Mucosa of stomach (tissue), 1 donor: Measurements from ENCODE around the gene PARP15.
A peak's percentile ranks its signal among the peaks of the same experiment; 100 is the strongest.
"Not testable (repeated sequence)": the region's sequence is repeated elsewhere in the genome, so short reads cannot be mapped to it uniquely, and the experiment has no call there.

Source experiments
- H3K27me3 ChIP-seq: one replicate; pipeline ENCODE4 v1.7.0; 2013; ENCODE audit warnings: mild to moderate bottlenecking, low read length; ENCODE audit not compliant: control insufficient read depth, insufficient read depth
- H3K36me3 ChIP-seq: one replicate; pipeline ENCODE4 v1.7.0; 2013; ENCODE audit warnings: low read length; ENCODE audit not compliant: control insufficient read depth, insufficient read depth
- H3K4me1 ChIP-seq: one replicate; pipeline ENCODE4 v1.7.0; 2013; ENCODE audit warnings: mild to moderate bottlenecking, low read length; ENCODE audit not compliant: control insufficient read depth, insufficient read depth
- H3K4me3 ChIP-seq: one replicate; pipeline ENCODE4 v1.7.0; 2013; ENCODE audit warnings: low read length
- H3K9ac ChIP-seq: one replicate; pipeline ENCODE4 v1.7.0; 2013; ENCODE audit warnings: mild to moderate bottlenecking, low read length, moderate library complexity
- H3K9me3 ChIP-seq: one replicate; pipeline ENCODE4 v1.7.0; 2013; ENCODE audit warnings: mild to moderate bottlenecking, low read length, moderate library complexity; ENCODE audit not compliant: control insufficient read depth
- donor health status: Pancreatic carcinoma.

The PARP15 gene

GRCh38 chr3:122557356-122557755 is 20.1 kb upstream of the PARP15 start:
- Histone ChIP-seq H3K4me1 (peaks cover 3% of the 10 kb centered on the region), H3K9me3 (no peaks in the 10 kb centered on the region), H3K36me3 (no peaks in the 10 kb centered on the region), H3K4me3 (no peak overlapping the region), H3K9ac (no peak overlapping the region), H3K27me3 (no peaks in the 10 kb centered on the region)

GRCh38 chr3:122558605-122559004 is 18.8 kb upstream of the PARP15 start:
- H3K36me3 ChIP-seq = no peaks in the 10 kb centered on the region

GRCh38 chr3:122559906-122560305 is 17.5 kb upstream of the PARP15 start:
- no peaks in the 10 kb centered on the region for H3K36me3 ChIP-seq
- no peaks in the 10 kb centered on the region for H3K27me3 ChIP-seq
- no peaks in the 10 kb centered on the region for H3K9me3 ChIP-seq
- H3K9ac ChIP-seq = no peak overlapping the region
- H3K4me3 ChIP-seq = no peak overlapping the region
- peaks cover 10% of the 10 kb centered on the region for H3K4me1 ChIP-seq

More at GRCh38 chr3:122558605-122559004, 18.8 kb upstream of the PARP15 start:
- Histone ChIP-seq H3K4me1 (peaks cover 10% of the 10 kb centered on the region), H3K4me3 (no peak overlapping the region), H3K9ac (no peak overlapping the region), H3K27me3 (no peaks in the 10 kb centered on the region), H3K9me3 (no peaks in the 10 kb centered on the region)

GRCh38 chr3:122560680-122561079 is 16.8 kb upstream of the PARP15 start:
- no peaks in the 10 kb centered on the region for H3K9me3 ChIP-seq
- peaks cover 10% of the 10 kb centered on the region for H3K4me1 ChIP-seq
- no peak overlapping the region for H3K4me3 ChIP-seq
- no peaks in the 10 kb centered on the region for H3K27me3 ChIP-seq
- H3K36me3 ChIP-seq = no peaks in the 10 kb centered on the region
- no peak overlapping the region for H3K9ac ChIP-seq

GRCh38 chr3:122562923-122563716 is 14.3 kb upstream of the PARP15 start:
- no peaks in the 10 kb centered on the region for H3K36me3 ChIP-seq
- H3K4me1 ChIP-seq = peaks cover 10% of the 10 kb centered on the region
- peak overlapping the region; percentile 33 for H3K4me3 ChIP-seq
- H3K9ac ChIP-seq = peak overlapping the region; percentile 97
- no peaks in the 10 kb centered on the region for H3K27me3 ChIP-seq
- no peaks in the 10 kb centered on the region for H3K9me3 ChIP-seq

- peak overlapping the region; percentile 97 for H3K9ac ChIP-seq
- H3K4me3 ChIP-seq = peak overlapping the region; percentile 33
- H3K36me3 ChIP-seq = peaks cover 4% of the 10 kb centered on the region
- peaks cover 10% of the 10 kb centered on the region for H3K4me1 ChIP-seq
- no peaks in the 10 kb centered on the region for H3K27me3 ChIP-seq
- H3K9me3 ChIP-seq = no peaks in the 10 kb centered on the region
Observed at GRCh38 chr3:122563717-122564025, 13.8 kb upstream of the PARP15 start.

- H3K4me3 ChIP-seq = peak within 1 kb of the TSS; percentile 33
- no peaks in the 10 kb centered on the region for H3K9me3 ChIP-seq
- peak within 1 kb of the TSS; percentile 97 for H3K9ac ChIP-seq
- H3K4me1 ChIP-seq = peaks cover 10% of the 10 kb centered on the region
- H3K36me3 ChIP-seq = peaks cover 8% of the 10 kb centered on the region
- H3K27me3 ChIP-seq = no peaks in the 10 kb centered on the region
Observed at GRCh38 chr3:122564155-122564912, 13.1 kb upstream of the PARP15 start, which contains the start of the genes DTX3L and PARP9. DTX3L (plus strand) TSS chr3:122564338; CDS start chr3:122564427, 89 bp downstream. PARP9 (minus strand) TSS chr3:122564300; CDS start chr3:122559620, 4,680 bp downstream.

GRCh38 chr3:122568131-122568530 is 9.3 kb upstream of the PARP15 start:
- not testable (repeated sequence) for H3K4me3 ChIP-seq, H3K9ac ChIP-seq, H3K4me1 ChIP-seq, H3K9me3 ChIP-seq, H3K27me3 ChIP-seq
- peaks cover 11% of the 10 kb centered on the region for H3K36me3 ChIP-seq

- Histone ChIP-seq H3K9ac (no peak overlapping the region), H3K4me3 (no peak overlapping the region), H3K9me3 (no peaks in the 10 kb centered on the region), H3K4me1 (no peaks in the 10 kb centered on the region), H3K36me3 (peaks cover 11% of the 10 kb centered on the region), H3K27me3 (no peaks in the 10 kb centered on the region)
Observed at GRCh38 chr3:122568755-122569154, 8.7 kb upstream of the PARP15 start.

- Histone ChIP-seq H3K36me3 (peaks cover 11% of the 10 kb centered on the region), H3K4me3 (no peak overlapping the region), H3K27me3 (peaks cover 8% of the 10 kb centered on the region), H3K9me3 (no peaks in the 10 kb centered on the region), H3K4me1 (no peaks in the 10 kb centered on the region), H3K9ac (no peak overlapping the region)
Observed at GRCh38 chr3:122572940-122573412, 4.5 kb upstream of the PARP15 start.

GRCh38 chr3:122576174-122576940 is 1.1 kb upstream of the PARP15 start:
- H3K4me1 ChIP-seq = no peaks in the 10 kb centered on the region
- no peak overlapping the region for H3K9ac ChIP-seq
- peaks cover 8% of the 10 kb centered on the region for H3K27me3 ChIP-seq
- no peaks in the 10 kb centered on the region for H3K36me3 ChIP-seq
- no peak overlapping the region for H3K4me3 ChIP-seq
- H3K9me3 ChIP-seq = no peaks in the 10 kb centered on the region
